Suprapubic skin (tissue), 3 donors: Measurements from ENCODE around the gene CDH22.

Experiments
- POLR2A ChIP-seq, 2 donors: fragments of 450-650 bp; IDR thresholded peaks; one replicate each; pipeline ENCODE4 v1.6.1; 2017; ENCODE audit warnings: antibody characterized with exemption in 2 of 2, mild to moderate bottlenecking in 2 of 2, moderate library complexity in 2 of 2
- TF ChIP-seq, protein P1 (sequence below), 2 donors: fragments of 200-600 bp in 1 of 2; fragments of 450-650 bp in 1 of 2; sonication (generic) in 1 of 2; IDR thresholded peaks; one replicate each; pipeline ENCODE4 v1.5.1; 2016 to 2019; ENCODE audit warnings: antibody characterized with exemption in 2 of 2, mild to moderate bottlenecking in 1 of 2, moderate library complexity in 1 of 2

DNA sequence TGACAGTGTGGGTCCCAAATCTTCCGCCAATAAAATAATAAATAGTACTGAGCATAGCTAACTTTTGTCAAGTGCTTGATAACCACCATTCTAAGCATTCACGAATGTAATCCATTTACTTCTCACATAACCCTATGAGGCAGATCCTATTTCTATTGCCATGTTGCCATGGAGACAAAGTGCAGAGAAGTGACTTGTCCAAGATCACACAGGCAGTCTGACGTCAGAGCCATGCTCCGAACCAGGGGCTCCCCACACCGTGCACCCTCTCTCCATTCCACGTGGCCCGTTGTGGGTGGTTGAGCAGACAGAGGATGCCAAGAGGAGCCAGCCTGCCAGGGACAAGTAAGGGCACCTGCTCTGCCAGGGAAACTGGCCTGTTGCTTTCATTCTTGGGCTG, 38.9 kb downstream of the CDH22 start:
- TF ChIP-seq, protein P1, sequence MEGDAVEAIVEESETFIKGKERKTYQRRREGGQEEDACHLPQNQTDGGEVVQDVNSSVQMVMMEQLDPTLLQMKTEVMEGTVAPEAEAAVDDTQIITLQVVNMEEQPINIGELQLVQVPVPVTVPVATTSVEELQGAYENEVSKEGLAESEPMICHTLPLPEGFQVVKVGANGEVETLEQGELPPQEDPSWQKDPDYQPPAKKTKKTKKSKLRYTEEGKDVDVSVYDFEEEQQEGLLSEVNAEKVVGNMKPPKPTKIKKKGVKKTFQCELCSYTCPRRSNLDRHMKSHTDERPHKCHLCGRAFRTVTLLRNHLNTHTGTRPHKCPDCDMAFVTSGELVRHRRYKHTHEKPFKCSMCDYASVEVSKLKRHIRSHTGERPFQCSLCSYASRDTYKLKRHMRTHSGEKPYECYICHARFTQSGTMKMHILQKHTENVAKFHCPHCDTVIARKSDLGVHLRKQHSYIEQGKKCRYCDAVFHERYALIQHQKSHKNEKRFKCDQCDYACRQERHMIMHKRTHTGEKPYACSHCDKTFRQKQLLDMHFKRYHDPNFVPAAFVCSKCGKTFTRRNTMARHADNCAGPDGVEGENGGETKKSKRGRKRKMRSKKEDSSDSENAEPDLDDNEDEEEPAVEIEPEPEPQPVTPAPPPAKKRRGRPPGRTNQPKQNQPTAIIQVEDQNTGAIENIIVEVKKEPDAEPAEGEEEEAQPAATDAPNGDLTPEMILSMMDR (IDR thresholded peaks at IDR 0.05): no peak
- no peak for TF ChIP-seq POLR2A (IDR thresholded peaks at IDR 0.05)
